Stimulated activated CD8-positive, alpha-beta memory T cell treated with anti-CD3 and anti-CD28 coated beads, Interleukin-15, amount 100 ng/mL, for 4 hours (primary cell): Measurements from ENCODE around the gene ARAP3.
"Not testable (repeated sequence)": the region's sequence is repeated elsewhere in the genome, so short reads cannot be mapped to it uniquely, and the experiment has no call there.

Experiments
- DNase-seq, 2 donors: peaks; one replicate each; pipeline ENCODE4 v3.0.0-alpha.2; 2020; ENCODE audit warnings: low read depth in 2 of 2

ARAP3 gene

DNA sequence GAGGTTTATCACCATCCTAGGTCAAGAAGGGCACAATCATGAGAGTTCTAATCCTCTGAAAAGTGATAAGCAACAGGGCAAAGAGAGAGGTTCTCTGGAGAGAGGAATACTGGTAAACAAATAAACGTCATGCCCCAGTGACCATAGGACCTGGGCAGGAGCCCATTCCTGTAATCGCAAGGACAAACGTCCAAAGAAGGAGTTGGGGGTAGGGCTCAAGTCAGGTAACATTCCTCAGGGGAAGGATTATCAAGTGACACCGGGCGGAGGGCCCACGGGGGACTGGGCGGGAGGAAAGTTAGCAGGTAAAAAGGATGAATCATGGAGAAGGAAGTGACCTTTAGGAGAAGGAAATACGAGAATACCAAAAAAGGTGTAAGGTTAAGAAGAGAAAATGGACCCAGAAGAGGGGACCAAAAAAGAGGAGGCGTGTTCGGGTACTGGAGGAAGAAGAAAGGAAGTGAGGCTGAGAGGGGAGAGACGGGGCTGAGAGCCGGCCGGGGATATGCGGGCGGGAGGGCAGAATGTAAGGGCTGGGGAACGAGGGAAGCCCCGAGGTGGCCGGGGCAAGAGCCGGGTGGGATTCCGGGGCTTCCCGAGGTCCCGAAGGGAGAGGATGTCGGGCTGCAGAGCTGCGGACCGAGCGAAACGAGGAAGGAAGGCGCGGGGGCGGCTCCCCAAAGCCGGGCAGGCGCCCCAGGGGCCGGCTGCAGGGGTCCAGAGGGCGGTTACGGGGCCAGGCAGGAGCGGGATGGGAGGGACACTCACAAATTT, 63.8 kb downstream of the ARAP3 start:
- peak in 1 of 2 donors; percentile 15 for DNase-seq

- no peak for DNase-seq
Measured at GRCh38 chr5:141617682-141618029, 64.4 kb downstream of the ARAP3 start.

- no peak for DNase-seq
Measured at GRCh38 chr5:141617128-141617527, 64.9 kb downstream of the ARAP3 start.

DNA sequence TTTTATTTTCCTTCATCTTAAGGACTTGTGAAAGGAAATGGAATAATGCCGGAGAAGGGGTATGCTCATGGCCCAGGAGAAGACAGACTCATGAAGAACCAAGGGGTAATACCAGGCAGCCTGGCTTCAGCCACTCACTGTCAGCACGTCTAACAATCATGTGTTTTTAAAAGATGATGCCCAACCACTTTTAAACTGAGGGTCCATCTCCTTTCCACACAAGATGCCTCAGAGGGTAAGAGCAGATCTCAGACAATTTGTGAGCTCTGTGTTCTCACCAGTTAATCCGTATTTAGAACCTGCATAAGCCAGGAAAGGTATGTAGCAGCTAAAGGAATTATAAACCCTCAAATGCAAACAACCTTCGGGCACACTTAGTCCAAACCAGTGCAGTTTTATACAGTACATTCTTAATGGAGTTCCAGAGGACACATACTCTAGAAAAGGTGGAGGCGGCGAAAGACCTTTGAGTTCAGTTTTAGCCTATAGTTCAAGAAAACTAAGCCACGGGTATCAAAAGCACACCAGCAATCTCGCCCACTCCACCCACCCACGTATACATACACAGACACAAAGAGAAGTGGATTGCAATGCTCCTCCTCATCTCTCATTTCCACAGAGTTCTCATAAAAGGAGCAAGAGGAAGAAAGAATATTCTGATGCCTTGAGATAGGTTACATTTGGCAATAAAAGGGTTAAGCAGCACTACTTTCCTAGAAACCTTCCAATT, 65.9 kb downstream of the ARAP3 start:
- no peak for DNase-seq

DNA sequence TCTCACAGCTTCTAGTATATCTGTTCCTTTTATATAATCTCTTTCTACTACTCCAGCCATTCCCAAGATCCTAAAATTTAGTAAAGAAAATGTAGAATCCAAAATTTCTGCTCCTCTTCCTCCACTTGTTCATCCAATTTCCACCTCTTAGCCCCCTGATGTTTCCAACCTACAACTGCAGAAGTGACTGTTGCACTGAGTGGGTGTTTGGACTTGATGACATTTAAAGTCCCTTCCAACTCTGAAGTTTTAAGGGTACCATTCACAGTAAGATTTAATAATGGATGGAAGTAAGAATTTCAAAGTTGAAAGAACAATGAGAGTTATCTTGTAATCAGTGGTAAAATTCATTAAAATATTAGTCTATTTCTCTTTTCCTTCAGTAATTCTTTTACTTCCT, 68.7 kb downstream of the ARAP3 start:
- no peak for DNase-seq

GRCh38 chr5:141611289-141611688, 70.7 kb downstream of the ARAP3 start:
- no peak for DNase-seq

DNA sequence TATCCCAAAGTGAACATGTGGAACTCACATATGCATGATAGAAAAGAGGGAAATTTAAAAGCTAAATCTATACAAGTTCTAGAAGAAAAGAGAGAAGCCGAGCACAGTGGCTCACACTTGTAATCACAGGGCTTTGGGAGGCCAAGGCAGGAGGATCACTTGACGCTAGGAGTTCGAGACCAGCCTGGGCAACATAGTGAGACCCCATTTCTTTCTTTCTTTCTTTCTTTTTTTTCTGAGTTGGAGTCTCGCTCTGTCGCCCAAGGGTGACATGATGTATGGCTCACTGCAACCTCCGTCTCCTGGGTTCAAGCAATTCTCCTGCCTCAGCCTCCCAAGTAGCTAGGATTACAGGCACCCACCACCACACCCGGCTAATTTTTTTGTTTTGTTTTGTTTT, 72.1 kb downstream of the ARAP3 start:
- not testable (repeated sequence) for DNase-seq

DNA sequence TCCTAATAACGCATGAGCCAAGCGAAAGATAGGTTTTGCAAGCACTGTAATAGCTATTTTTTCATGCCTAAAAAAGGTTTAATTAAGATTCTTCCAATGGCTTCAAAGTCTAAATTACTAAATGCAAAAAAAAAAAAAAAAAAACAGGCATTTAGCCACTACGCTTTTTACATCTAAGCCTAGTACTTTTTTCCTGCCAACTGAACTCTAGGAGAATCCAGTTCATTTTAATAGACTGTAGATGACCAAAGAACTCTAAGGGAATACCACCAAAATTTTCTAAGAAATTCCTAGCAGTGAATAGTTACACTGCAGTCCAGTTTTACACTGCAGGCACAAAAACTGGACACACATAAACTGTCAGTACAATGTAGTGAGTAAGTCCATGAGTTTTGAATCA, 73.0 kb downstream of the ARAP3 start:
- no peak for DNase-seq

- no peak for DNase-seq
Measured at GRCh38 chr5:141608557-141608956, 73.5 kb downstream of the ARAP3 start.

DNA sequence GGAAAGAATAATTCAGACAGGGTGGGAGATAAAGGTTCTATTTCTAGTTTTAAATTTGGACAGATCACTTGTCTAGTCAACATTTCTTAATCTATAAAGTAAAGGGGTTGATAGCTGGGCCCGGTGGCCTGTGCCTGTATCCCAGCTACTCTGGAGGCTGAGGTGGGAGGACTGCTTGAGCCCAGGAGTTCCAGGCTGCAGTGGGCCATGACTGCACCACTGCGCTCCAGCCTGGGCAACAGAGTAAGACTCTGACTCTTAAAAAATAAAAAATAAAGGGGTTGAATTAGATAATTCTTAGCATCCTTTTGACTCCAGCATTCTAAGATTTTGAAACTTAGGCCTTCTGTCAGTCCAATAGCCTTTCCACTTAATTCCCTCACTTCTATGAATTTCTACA, 74.0 kb downstream of the ARAP3 start:
- no peak for DNase-seq

GRCh38 chr5:141605523-141606277, 76.3 kb downstream of the ARAP3 start:
- DNase-seq, result peak; percentile 20 to 69

DNA sequence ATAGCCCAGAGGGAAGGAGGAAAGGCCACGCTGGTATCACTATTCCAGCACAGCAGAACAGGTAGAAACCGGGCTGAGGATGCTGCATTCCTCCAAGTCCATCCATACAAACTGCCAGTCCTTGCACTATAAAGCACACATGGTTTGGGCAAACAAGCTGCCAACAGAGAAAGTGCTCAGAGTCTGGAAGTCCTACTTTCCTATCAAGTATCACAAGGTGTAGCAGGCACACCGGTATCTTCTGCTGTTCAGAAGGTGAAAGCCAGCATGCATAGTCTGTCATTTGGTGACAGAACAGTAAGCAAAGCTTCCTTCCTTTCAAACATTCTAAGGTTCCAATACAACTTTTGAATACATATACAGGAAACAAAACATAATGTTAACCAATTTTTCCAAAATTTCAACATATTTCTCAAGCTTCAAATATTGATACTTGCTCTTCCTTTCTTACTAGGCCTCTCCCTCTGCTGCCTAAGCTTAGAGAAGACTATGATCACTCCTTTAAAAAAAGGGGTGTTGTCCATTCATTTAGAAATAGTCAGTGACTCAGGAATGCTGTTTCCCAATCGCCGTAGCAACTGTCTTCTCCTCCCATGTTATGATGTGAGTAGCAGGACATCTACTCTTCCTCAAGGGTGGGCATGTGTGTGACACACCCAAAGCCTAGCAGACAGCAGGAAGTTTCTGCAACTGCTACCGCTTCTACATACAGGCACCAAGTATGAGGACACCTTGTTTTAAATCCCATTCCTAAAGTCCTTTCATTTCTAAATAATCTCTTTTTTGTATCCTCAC, 77.9 kb downstream of the ARAP3 start:
- no peak for DNase-seq
